ENCODE results near the gene ZFHX3.

GRCh38 chr16:72798264-72798663 is 249.7 kb downstream of the ZFHX3 start:
- TF ChIP-seq POLR2A (IDR thresholded peaks at IDR 0.05) (no peak), CTCF (IDR thresholded peaks at IDR 0.05) (no peak)

All from uterus (tissue), 2 donors.